ENCODE data around the gene SYK. TPM values are rescaled to one million over a fixed set of nuclear protein-coding genes. Genes with fewer than 3 reads are reported as not detected.

The SYK gene
- polyA plus RNA-seq, 4 donors: 26.8 to 35.0 (median 28.6) TPM

DNA sequence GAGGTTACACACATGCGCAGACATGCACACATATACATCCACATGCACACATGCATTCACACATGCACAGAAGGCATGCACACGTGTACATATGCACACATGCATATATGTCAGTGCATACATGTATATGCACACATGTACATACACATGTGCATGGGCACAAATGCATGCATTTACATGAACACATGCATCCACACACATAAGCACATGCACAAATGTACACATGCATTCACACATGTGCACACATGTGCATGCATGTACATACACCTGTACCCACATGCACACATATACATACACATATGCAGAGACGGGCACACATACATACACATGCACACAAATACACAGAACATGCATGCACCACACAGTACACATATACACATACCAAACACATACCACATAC is 97.7 kb downstream of the SYK start:
- no peak for DNase-seq (ENCODE audit: low read depth in 4 of 4, low spot score in 3 of 4)

- DNase-seq (ENCODE audit: low read depth in 4 of 4, low spot score in 3 of 4): no peak
Observed at GRCh38 chr9:90900130-90900529, 98.5 kb downstream of the SYK start.

GRCh38 chr9:90901933-90902332 is 100.3 kb downstream of the SYK start:
- DNase-seq (ENCODE audit: low read depth in 4 of 4, low spot score in 3 of 4): no peak

DNA sequence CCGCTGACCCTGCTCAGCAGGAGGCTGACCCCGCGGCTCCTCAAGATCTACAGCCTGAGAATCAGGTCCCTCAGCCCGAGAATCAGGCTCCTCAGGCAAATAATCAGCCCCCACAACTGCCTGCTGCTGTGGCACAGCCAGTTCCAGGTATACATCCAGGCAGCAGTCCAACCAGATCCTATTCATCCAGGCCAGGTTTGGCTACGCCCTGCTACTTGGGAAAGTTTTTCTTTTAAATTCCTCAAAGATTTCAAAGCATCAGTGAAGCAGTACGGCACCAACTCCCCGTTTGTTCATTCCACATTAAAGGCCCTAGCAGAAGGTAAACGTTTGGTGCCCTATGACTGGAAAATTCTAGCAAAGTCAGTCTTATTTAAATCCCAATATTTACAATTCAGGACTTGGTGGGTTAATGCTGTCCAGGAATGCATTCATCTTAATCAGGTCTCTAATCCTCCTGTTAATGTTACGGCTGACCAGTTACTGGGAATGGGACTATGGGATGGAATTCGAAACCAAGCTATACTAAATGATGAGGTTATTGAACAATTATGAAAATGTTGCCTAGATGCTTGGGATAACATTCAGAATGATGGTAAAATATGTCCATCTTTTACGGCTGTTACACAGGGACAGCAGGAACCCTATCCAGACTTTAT is 102.3 kb downstream of the SYK start:
- DNase-seq (ENCODE audit: low read depth in 4 of 4, low spot score in 3 of 4): no peak

DNA sequence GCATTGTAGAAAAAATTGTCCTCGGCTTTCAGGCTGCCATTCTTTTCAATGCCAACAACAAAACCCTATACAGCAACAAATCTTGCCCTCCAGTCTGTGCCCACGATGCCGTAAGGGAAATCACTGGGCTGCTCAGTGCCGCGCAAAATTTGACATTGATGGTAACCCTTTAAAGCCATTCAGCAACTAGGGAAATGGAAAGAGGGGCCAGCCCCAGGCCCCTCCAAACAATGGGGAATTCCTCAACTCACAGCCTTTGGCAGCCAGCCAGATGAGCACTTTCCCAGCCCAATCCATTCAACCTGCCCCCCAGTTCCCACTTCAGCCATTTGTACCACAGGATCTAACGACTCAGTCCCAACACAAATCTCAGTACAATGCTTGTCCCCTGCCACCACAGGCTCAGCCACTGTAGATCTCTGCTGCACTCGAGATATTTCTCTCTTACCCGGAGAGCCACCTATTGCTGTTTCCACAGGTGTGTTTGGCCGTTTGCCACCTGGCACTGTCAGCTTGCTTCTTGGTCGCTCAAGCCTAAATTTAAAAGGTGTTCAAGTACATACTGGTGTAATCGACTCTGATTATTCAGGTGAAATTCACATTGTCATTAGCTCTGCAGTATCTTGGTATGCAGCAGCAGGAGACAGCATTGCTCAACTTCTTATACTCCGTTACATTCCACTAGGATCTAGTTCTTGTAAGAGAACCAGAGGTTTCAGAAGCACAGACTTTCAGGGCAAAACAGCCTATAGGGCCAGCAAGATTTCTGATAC is 103.3 kb downstream of the SYK start:
- DNase-seq (ENCODE audit: low read depth in 4 of 4, low spot score in 3 of 4): peak in 1 of 4 donors; percentile 29

DNA sequence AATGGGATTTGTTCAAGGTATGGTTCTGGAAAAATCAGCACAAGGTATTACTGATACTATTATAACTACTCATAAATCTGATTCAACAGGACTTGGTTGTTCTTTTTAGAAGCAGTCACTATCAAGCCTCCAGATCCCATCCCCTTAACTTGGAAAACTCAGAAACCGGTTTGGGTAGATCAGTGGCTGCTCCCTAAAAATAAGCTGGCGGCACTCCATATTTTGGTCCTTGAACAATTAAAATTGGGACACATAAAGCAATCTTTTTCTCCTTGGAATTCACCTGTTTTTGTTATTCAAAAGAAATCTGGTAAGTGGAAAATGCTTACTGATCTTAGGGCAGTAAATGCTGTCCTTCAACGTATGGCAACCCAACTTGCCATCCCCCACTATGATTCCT is 104.2 kb downstream of the SYK start:
- no peak for DNase-seq (ENCODE audit: low read depth in 4 of 4, low spot score in 3 of 4)

DNA sequence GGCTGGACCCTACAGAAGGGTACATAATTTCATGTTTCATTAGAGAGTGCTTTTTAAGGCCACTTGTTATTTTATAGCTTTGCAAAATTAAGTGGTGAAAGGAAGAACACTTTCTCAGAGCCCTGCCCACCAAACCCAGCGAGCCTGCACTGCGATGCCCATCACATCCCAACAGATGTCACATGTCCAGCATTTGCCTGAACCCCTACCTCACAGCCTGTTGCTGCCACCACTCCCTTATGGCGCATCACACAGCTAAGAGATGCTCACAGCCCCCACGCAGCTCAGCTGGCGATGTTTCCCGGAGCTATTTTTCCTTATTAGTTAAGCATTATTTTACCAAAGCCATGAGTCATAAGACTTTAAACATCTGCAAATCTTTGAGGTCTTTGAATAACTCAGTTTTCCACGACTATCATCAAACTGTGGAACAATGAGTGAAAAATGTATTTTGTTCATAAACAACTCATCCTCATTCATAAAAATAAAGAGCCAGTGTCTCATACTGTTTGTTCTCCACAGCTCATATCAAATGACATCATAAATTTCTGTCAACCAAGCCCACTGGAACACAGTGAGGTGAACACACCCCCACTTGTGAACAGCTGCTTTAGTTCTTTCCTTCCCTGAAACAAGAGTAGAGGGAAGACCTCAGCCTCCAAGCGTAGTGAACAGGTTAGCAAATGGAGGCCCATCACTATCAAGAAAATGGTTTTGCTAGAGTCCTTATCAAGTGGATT is 104.9 kb downstream of the SYK start:
- DNase-seq (ENCODE audit: low read depth in 4 of 4, low spot score in 3 of 4): no peak

DNA sequence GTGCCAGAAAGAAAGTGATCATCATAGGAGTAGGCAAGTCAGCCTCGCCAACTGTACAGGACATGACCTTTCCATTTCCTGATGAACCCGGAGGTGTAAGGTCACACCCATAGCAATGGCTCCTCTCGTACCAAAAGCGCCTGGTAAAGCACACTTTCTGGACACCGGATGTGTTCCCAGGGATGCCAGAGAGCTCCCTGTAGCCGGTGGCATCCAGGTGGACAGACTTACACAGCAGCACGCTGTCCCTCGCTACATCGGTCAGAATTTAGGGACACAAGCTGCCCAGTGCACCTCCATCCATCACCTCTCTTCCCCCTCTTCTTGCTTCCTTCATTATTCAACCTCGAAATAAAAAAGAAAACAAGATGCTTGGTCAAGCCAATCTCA is 105.4 kb downstream of the SYK start:
- DNase-seq (ENCODE audit: low read depth in 4 of 4, low spot score in 3 of 4): no peak

- DNase-seq (ENCODE audit: low read depth in 4 of 4, low spot score in 3 of 4): no peak
Observed at GRCh38 chr9:90907790-90908189, 106.2 kb downstream of the SYK start.

DNA sequence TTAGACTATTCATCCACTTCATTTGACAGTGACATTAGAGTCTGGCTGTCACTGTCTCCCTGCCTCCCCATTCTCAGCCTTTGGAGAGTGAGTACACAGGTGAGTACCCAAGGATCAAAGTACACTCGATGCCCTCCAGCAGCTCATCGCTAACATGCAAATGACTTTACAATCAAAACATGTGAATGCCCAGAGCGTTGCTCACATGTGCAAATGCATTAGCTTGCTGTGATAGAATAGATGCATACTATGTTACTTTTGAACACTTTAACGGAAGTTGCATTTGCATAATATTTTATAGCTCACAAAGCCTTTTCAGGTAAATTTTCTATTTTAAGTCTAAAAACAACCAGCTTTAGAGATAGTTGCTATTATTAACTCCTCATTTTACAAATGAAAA is 107.6 kb downstream of the SYK start:
- no peak for DNase-seq (ENCODE audit: low read depth in 4 of 4, low spot score in 3 of 4)

DNA sequence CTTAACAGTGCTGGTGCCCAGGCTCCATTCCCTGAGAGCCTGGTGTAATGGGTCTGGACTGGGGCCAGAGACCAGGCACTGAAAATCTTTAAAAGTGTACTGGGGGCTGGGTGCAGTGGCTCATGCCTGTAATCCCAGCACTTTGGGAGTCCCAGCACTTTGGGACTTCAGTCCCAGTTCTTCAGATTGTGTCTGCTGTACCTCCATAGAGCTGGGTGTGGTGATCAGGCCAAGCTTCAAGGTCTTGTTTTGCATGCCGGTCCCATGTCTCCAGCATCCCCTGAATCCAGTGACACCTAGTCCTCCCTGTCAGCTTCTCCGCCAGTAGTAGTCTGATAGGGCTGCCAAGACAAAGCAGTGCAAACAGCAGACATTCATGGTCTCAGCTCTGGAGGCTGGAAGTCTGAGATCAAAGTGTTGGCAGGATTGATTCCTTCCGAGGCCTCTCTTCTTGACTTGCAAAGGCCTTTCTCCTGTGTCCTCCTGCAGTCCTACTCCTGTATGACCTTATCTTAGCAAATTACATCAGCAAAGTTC is 108.2 kb downstream of the SYK start:
- no peak for DNase-seq (ENCODE audit: low read depth in 4 of 4, low spot score in 3 of 4)

DNA sequence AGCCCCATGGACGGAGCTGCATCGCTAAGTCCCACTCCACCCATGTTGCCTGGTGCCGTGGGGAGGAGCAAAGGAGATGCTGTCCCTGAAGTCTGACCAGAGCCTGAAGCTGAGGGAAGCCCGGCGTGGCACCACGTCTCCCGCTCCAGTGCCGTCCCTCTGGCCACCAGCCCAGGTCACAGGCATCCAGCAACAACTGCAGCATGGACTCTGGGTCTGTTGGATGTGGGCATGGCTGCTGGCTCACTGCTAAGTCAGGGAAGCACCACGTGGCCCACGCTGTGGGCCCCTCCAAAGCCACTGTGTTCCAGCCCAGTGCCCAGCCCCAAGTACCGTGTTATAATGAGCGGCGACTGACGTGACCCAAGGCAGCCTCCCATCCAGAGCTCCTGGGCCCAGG is 112.6 kb downstream of the SYK start:
- no peak for DNase-seq (ENCODE audit: low read depth in 4 of 4, low spot score in 3 of 4)

- DNase-seq (ENCODE audit: low read depth in 4 of 4, low spot score in 3 of 4): peak; percentile 51 to 57 (median 52)
Observed at GRCh38 chr9:90914868-90915483, 113.4 kb downstream of the SYK start.

GRCh38 chr9:90915693-90916092 is 114.1 kb downstream of the SYK start:
- no peak for DNase-seq (ENCODE audit: low read depth in 4 of 4, low spot score in 3 of 4)

GRCh38 chr9:90916147-90916734 is 114.6 kb downstream of the SYK start:
- no peak for DNase-seq (ENCODE audit: low read depth in 4 of 4, low spot score in 3 of 4)

- no peak for DNase-seq (ENCODE audit: low read depth in 4 of 4, low spot score in 3 of 4)
Observed at GRCh38 chr9:90919883-90920282, 118.3 kb downstream of the SYK start.

DNA sequence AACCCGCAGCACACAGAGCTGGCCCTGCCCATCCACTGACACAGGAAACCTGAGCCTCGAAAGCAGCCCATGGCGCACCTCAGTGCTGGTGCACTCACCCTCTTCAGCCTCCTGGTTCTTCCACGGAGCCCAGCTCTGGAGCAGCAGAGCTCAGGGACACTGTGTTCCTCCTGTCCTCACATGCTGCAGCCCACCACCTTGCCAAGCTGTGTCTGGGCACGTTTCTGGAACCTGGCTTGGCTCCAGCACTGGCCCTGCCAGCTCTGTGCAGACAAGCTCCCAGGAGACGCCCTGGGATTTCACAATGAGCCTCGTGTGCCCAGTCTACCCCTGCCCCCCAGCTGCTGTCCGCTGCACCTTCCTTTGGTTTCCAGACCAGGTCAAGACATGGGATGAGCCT is 119.5 kb downstream of the SYK start:
- DNase-seq (ENCODE audit: low read depth in 4 of 4, low spot score in 3 of 4): no peak

DNA sequence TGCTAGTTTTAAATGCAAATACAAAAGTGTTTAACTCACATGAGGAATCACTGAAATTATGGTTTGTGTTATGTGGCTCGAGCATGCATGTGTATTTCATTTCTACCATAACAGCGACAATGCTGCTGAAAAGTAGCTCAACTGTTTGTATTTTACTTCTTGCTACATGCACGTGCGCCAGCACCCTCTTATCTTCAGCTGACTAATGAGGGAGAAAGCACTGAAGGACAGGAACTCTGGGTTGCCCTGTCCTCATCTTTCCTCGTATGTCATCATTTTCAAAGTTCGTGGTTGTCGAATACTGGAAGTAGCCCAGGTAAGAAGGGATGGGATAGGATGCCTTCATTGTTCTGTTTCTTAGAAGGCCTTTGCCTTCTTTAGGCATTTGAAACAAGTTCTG is 120.3 kb downstream of the SYK start:
- no peak for DNase-seq (ENCODE audit: low read depth in 4 of 4, low spot score in 3 of 4)

DNA sequence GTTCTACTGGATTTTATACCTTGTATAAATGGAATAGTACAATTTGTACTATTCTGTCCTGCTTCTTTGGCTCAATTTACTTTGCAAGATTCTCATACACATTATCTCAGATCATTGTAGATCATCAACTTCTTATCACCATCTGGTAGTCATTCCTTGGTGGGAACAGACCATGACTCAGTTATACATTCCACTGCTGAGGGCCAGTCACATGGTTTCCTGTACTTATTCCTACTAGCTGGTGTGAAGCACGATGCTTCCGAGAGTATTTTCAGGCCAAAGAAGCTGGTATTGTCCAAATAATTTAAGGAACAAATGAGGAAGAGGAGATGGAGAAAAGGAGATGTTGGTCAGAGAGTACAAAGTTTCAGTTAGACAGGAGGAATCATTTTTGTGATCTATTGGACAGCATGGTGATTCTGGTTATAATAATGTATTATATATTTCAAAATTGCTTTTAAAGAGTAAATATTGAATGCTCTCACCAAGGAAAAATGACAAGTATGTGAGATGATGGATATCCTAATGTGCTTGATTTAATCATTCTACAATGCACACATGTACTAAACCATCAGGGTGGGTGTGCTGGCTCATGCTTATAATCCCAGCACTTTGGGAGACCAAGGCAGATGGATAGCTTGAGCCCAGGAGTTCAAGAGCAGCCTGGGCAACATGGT is 124.1 kb downstream of the SYK start:
- no peak for DNase-seq (ENCODE audit: low read depth in 4 of 4, low spot score in 3 of 4)

GRCh38 chr9:90926936-90927335 is 125.3 kb downstream of the SYK start:
- DNase-seq (ENCODE audit: low read depth in 4 of 4, low spot score in 3 of 4): no peak

Measured in right renal pelvis (tissue), 4 donors.